ENCODE results near the gene CATSPERE. TPM values are rescaled to one million over a fixed set of nuclear protein-coding genes. Genes with fewer than 3 reads are reported as not detected.
"Not testable (repeated sequence)": the region's sequence is repeated elsewhere in the genome, so short reads cannot be mapped to it uniquely, and the experiment has no call there.

CATSPERE gene
- total RNA-seq, 1 donor from 2014 or later = 6.0 TPM

GRCh38 chr1:244628789-244629188 is 167.7 kb downstream of the CATSPERE start:
- no peak for DNase-seq (ENCODE audit: low spot score)

GRCh38 chr1:244633140-244633539 is 172.1 kb downstream of the CATSPERE start:
- DNase-seq (ENCODE audit: low spot score) = no peak

- no peak for DNase-seq (ENCODE audit: low spot score)
Measured at GRCh38 chr1:244634546-244634945, 173.5 kb downstream of the CATSPERE start.

GRCh38 chr1:244636488-244637259 is 175.6 kb downstream of the CATSPERE start:
- DNase-seq (ENCODE audit: low spot score) = no peak

- no peak for DNase-seq (ENCODE audit: low spot score)
Measured at GRCh38 chr1:244639561-244639960, 178.5 kb downstream of the CATSPERE start.

- no peak for DNase-seq (ENCODE audit: low spot score)
Measured at GRCh38 chr1:244640917-244641316, 179.8 kb downstream of the CATSPERE start.

- no peak for DNase-seq (ENCODE audit: low spot score)
Measured at GRCh38 chr1:244642526-244642925, 181.5 kb downstream of the CATSPERE start.

- no peak for DNase-seq (ENCODE audit: low spot score)
Measured at GRCh38 chr1:244642988-244643387, 181.9 kb downstream of the CATSPERE start.

- no peak for DNase-seq (ENCODE audit: low spot score)
Measured at GRCh38 chr1:244645414-244645813, 184.3 kb downstream of the CATSPERE start.

GRCh38 chr1:244645890-244646289 is 184.8 kb downstream of the CATSPERE start:
- DNase-seq (ENCODE audit: low spot score) = no peak

- no peak for DNase-seq (ENCODE audit: low spot score)
Measured at GRCh38 chr1:244647819-244648218, 186.7 kb downstream of the CATSPERE start.

GRCh38 chr1:244651956-244652622 is 191.0 kb downstream of the CATSPERE start:
- peak; percentile 5 for DNase-seq (ENCODE audit: low spot score)

GRCh38 chr1:244652623-244653438 is 191.8 kb downstream of the CATSPERE start, which contains the start of gene DESI2:
TSS of gene DESI2 (plus strand) at chr1:244653126. CDS start at chr1:244653314, 188 bp downstream.
- peak; percentile 100 for DNase-seq (ENCODE audit: low spot score)

GRCh38 chr1:244653439-244654107 is 192.5 kb downstream of the CATSPERE start:
- peak; percentile 12 for DNase-seq (ENCODE audit: low spot score)

GRCh38 chr1:244654108-244655038 is 193.3 kb downstream of the CATSPERE start:
- peak; percentile 28 for DNase-seq (ENCODE audit: low spot score)

- DNase-seq (ENCODE audit: low spot score) = no peak
Measured at GRCh38 chr1:244655186-244655585, 194.1 kb downstream of the CATSPERE start.

- DNase-seq (ENCODE audit: low spot score) = peak; percentile 42
Measured at GRCh38 chr1:244657421-244657820, 196.3 kb downstream of the CATSPERE start.

- no peak for DNase-seq (ENCODE audit: low spot score)
Measured at GRCh38 chr1:244659694-244660093, 198.6 kb downstream of the CATSPERE start.

- DNase-seq (ENCODE audit: low spot score) = no peak
Measured at GRCh38 chr1:244660595-244660994, 199.5 kb downstream of the CATSPERE start.

GRCh38 chr1:244661569-244662312 is 200.7 kb downstream of the CATSPERE start:
- DNase-seq (ENCODE audit: low spot score) = not testable (repeated sequence)
